Upper lobe of right lung (tissue), 1 donor: Measurements from ENCODE around the gene COMMD8. TPM values are rescaled to one million over a fixed set of nuclear protein-coding genes. Genes with fewer than 3 reads are reported as not detected.

Source experiments
- ATAC-seq: fragments of 200-7000 bp; cut with Tn5 transposase; one replicate; pipeline ENCODE4 v1.9.1; 2020; ENCODE audit warnings: mild to moderate bottlenecking, moderate library complexity
- DNase-seq: peaks from one replicate; pipeline ENCODE4 v3.0.0-alpha.2; 2020
- H3K27ac ChIP-seq: fragments of 200-600 bp; one replicate; pipeline ENCODE4 v1.8.0; 2022
- H3K27me3 ChIP-seq: fragments of 200-600 bp; one replicate; pipeline ENCODE4 v1.8.0; 2022; ENCODE audit warnings: mild to moderate bottlenecking
- H3K36me3 ChIP-seq: fragments of 200-600 bp; one replicate; pipeline ENCODE4 v1.8.0; 2022
- H3K4me1 ChIP-seq: fragments of 200-600 bp; one replicate; pipeline ENCODE4 v1.8.0; 2022
- H3K4me3 ChIP-seq: fragments of 200-600 bp; one replicate; pipeline ENCODE4 v1.8.0; 2022; ENCODE audit warnings: mild to moderate bottlenecking
- H3K9me3 ChIP-seq: fragments of 200-600 bp; one replicate; pipeline ENCODE4 v1.8.0; 2022
- CTCF ChIP-seq: fragments of 200-600 bp; IDR thresholded peaks from one replicate; pipeline ENCODE4 v1.8.0; 2022; ENCODE audit warnings: antibody characterized with exemption
- intact Hi-C: fragments of 100-400 bp; cut with DNase I; formaldehyde crosslinking; loops from one replicate; pipeline ENCODE4 v1.11.0; 2022
- total RNA-seq: library from RNA; stranded (reverse); fragmentation: NEBNext Ultra II Directional; extraction: Animal tissue kit (Norgen Biotek cat#: 25700); gene quantifications from one replicate; pipeline ENCODE4 v1.2.1, GENCODE V29; 2021
- donor health status: DM: no; HTN: yes; CAD: no; lungs with severe emphysema.

COMMD8 gene
- total RNA-seq, 1 donor from 2014 or later: 14.2 TPM

- no peaks in the 10 kb centered on the region for H3K27me3 ChIP-seq
- DNase-seq (no peak), ATAC-seq (no peak)
- no peaks in the 10 kb centered on the region for H3K9me3 ChIP-seq
- H3K27ac ChIP-seq: no peak overlapping the region
- TF ChIP-seq CTCF: no peak
- no peaks in the 10 kb centered on the region for H3K36me3 ChIP-seq
- no peak overlapping the region for H3K4me3 ChIP-seq
- H3K4me1 ChIP-seq: no peaks in the 10 kb centered on the region
- intact Hi-C loops: no loop called here
Observed at GRCh38 chr4:47413521-47413920, 50.0 kb downstream of the COMMD8 start.

- ATAC-seq (no peak), DNase-seq (no peak)
- intact Hi-C loops: no loop called here
- H3K4me3 ChIP-seq: no peak overlapping the region
- no peaks in the 10 kb centered on the region for H3K27me3 ChIP-seq
- H3K27ac ChIP-seq: no peak overlapping the region
- no peaks in the 10 kb centered on the region for H3K9me3 ChIP-seq
- no peaks in the 10 kb centered on the region for H3K4me1 ChIP-seq
- TF ChIP-seq CTCF: no peak
- H3K36me3 ChIP-seq: no peaks in the 10 kb centered on the region
Observed at GRCh38 chr4:47410271-47410670, 53.2 kb downstream of the COMMD8 start.

- Histone ChIP-seq H3K4me1 (no peaks in the 10 kb centered on the region), H3K4me3 (no peak overlapping the region), H3K27ac (no peak overlapping the region), H3K27me3 (no peaks in the 10 kb centered on the region), H3K36me3 (no peaks in the 10 kb centered on the region), H3K9me3 (no peaks in the 10 kb centered on the region)
- intact Hi-C loops: no loop called here
- TF ChIP-seq CTCF: no peak
- DNase-seq: no peak
- no peak for ATAC-seq
Observed at GRCh38 chr4:47406408-47406807, 57.1 kb downstream of the COMMD8 start.

Other genes with a start within 250 kb of the COMMD8 start
- 35.8 TPM for gene ATP10D, start 21.6 kb upstream of the COMMD8 start, total RNA-seq